GM12878 (cell line): ENCODE measurements around the gene MPRIP. TPM values are rescaled to one million over a fixed set of nuclear protein-coding genes. Genes with fewer than 3 reads are reported as not detected.

Experiments
- ATAC-seq: fragments of 200-7000 bp; cut with Tn5 transposase; 3 replicates; pipeline ENCODE4 v1.9.1; 2020; ENCODE audit warnings: mild to moderate bottlenecking, moderate library complexity
- BruUV-seq: library from RNA; stranded (reverse); fragments of 400-500 nt; replicated peaks from 2 replicates; lab custom pipeline; 2021; lab: Mats Ljungman, UMichigan
- CTCF ChIA-PET: fragments of 300-600 bp; sonication (Branson Sonifier 250); formaldehyde crosslinking; extraction: SDS; loops from one replicate; lab custom pipeline; 2021; ENCODE audit warnings: inconsistent platforms; lab: Yijun Ruan, JAX
- POLR2A ChIA-PET: fragments of 350-600 bp; formaldehyde crosslinking; extraction: SDS; loops from one replicate; lab custom pipeline; 2021; ENCODE audit warnings: inconsistent platforms; lab: Charles Lee
- RAD21 ChIA-PET: fragments of 300-600 bp; sonication (Branson Sonifier 250); formaldehyde crosslinking; loops from one replicate; lab custom pipeline; 2023; ENCODE audit warnings: antibody characterized with exemption; ENCODE audit not compliant: unreplicated experiment; lab: Charles Lee
- SMC1A ChIA-PET: fragments of 300-600 bp; sonication (Branson Sonifier 250); formaldehyde crosslinking; loops from one replicate; lab custom pipeline; 2023; ENCODE audit not compliant: unreplicated experiment, uncharacterized antibody; lab: Charles Lee
- DNase-seq: peaks from one replicate; pipeline ENCODE4 v3.0.0-alpha.2; 2011; ENCODE audit warnings: low read depth, low spot score
- FAIRE-seq: peaks from 3 replicates; lab custom pipeline; 2011; peaks lifted over from hg19 to GRCh38; lab: Jason Lieb, UNC
- H2AFZ ChIP-seq: 2 replicates; pipeline ENCODE4 v1.6.0; 2011; ENCODE audit warnings: low read depth, low read length, control low read depth; ENCODE audit not compliant: control insufficient read depth
- H3K27ac ChIP-seq: 2 replicates; pipeline ENCODE4 v1.5.1; 2011; ENCODE audit warnings: control low read depth; ENCODE audit not compliant: control insufficient read depth, insufficient read depth
- H3K27me3 ChIP-seq, 2 experiments: replicated peaks in 1 of 2; 2 replicates each; pipeline versions ENCODE4 v1.6.0 to v1.6.1; 2011; ENCODE audit warnings: low read length in 1 of 2; ENCODE audit not compliant: control insufficient read depth in 2 of 2, insufficient read depth in 2 of 2
- H3K36me3 ChIP-seq, 2 experiments: 2 replicates each; pipeline ENCODE4 v1.5.1; 2011; ENCODE audit warnings: low read length in 1 of 2; ENCODE audit not compliant: control insufficient read depth in 2 of 2, insufficient read depth in 2 of 2
- H3K4me1 ChIP-seq: 2 replicates; pipeline ENCODE4 v1.6.1; 2011; ENCODE audit warnings: mild to moderate bottlenecking, low read length, moderate library complexity, mixed read lengths; ENCODE audit not compliant: control insufficient read depth, insufficient read depth
- H3K4me2 ChIP-seq: 2 replicates; pipeline ENCODE4 v1.6.0; 2011; ENCODE audit warnings: control low read depth; ENCODE audit not compliant: control insufficient read depth, insufficient read depth
- H3K4me3 ChIP-seq: fragments of 200-600 bp; sonication (generic); 2 replicates; pipeline ENCODE4 v1.5.1; 2016
- H3K79me2 ChIP-seq: 2 replicates; pipeline ENCODE4 v1.6.0; 2011; ENCODE audit warnings: low read length; ENCODE audit not compliant: control insufficient read depth, insufficient read depth
- H3K9ac ChIP-seq: 2 replicates; pipeline ENCODE4 v1.8.0; 2011; ENCODE audit warnings: low read length, control low read depth, mixed read lengths; ENCODE audit not compliant: control insufficient read depth, insufficient read depth
- H3K9me3 ChIP-seq: replicated peaks from 3 replicates; pipeline ENCODE4 v1.5.1; 2011; ENCODE audit warnings: mild to moderate bottlenecking, low read length; ENCODE audit not compliant: control insufficient read depth, insufficient read depth
- H4K20me1 ChIP-seq: 2 replicates; pipeline ENCODE4 v1.6.0; 2011; ENCODE audit not compliant: control insufficient read depth, insufficient read depth
- BMI1 ChIP-seq: fragments of 450-650 bp; IDR thresholded peaks from 2 replicates; pipeline ENCODE4 v1.6.1; 2016; ENCODE audit warnings: mild to moderate bottlenecking, moderate library complexity, borderline replicate concordance
- ESRRA ChIP-seq: IDR thresholded peaks from 2 replicates; pipeline ENCODE4 v1.6.1; 2012; ENCODE audit warnings: mild to moderate bottlenecking, low read length, improper control_type of control experiment
- RUNX3 ChIP-seq: IDR thresholded peaks from 2 replicates; pipeline ENCODE4 v1.6.1; 2012; ENCODE audit warnings: low read length, inconsistent platforms
- WGBS: methylation state at CpG from one replicate; pipeline ENCODE4 v1.1.6; 2016; ENCODE audit warnings: low lambda C conversion rate; ENCODE audit not compliant: insufficient replicate concordance, insufficient coverage; ENCODE audit errors: missing lambda C conversion rate; 5-methylcytosine and 5-hydroxymethylcytosine counted together
- in situ Hi-C: fragments of 300-500 bp; cut with MboI; formaldehyde crosslinking; loops from 9 replicates; pipeline ENCODE4 v1.14.3; 2018; ENCODE audit warnings: mixed read lengths
- intact Hi-C: fragments of 100-400 bp; cut with micrococcal nuclease; formaldehyde crosslinking; loops from one replicate; pipeline ENCODE4 v1.14.2; 2022; ENCODE audit not compliant: unreplicated experiment
- polyA plus RNA-seq, 11 experiments: library from polyadenylated mRNA; depleted of rRNA in 4 of 11; unstranded in 6 of 11; stranded (reverse) in 5 of 11; fragments of >200 nt; fragmentation: Nextera tagmentation in 4 of 11; fragmentation: Illumina TruSeq in 1 of 11; extraction: Ambion mirVana in 4 of 11; extraction: Trizol in 1 of 11; gene quantifications; 1 replicate in 1 of 11; 2 replicates in 10 of 11; pipeline versions ENCODE4 v1.2.1 to v1.2.3, GENCODE V29; 2011 to 2016; ENCODE audit warnings: inconsistent platforms in 2 of 11, missing spikeins in 2 of 11, low read depth in 1 of 11
- total RNA-seq, 4 experiments: library from RNA; depleted of rRNA in 3 of 4; stranded (reverse); fragments of >200 nt in 3 of 4; fragmentation: Illumina TruSeq in 1 of 4; extraction: Trizol in 1 of 4; gene quantifications; 2 replicates each; pipeline versions ENCODE4 v1.2.1 to v1.2.3, GENCODE V29; 2013 to 2021
- TF ChIP-seq, protein P1 (sequence below): fragments of 150-350 bp; IDR thresholded peaks from 2 replicates; pipeline ENCODE4 v1.6.1; 2016; ENCODE audit warnings: low read depth, low read length
- TF ChIP-seq, protein P2 (sequence below): fragments of 450-650 bp; IDR thresholded peaks from 2 replicates; pipeline ENCODE4 v1.6.1; 2017; ENCODE audit warnings: borderline replicate concordance
- TF ChIP-seq, protein P3 (sequence below): fragments of 450-650 bp; formaldehyde crosslinking; IDR thresholded peaks from 2 replicates; pipeline ENCODE4 v1.4.0; 2020; ENCODE audit warnings: mild to moderate bottlenecking, moderate library complexity
- TF ChIP-seq, protein P4 (sequence below): IDR thresholded peaks from 2 replicates; pipeline ENCODE4 v1.6.1; 2012; ENCODE audit warnings: low read length, inconsistent platforms
- TF ChIP-seq, protein P5 (sequence below): fragments of 450-650 bp; IDR thresholded peaks from 2 replicates; pipeline ENCODE4 v1.6.1; 2016; ENCODE audit warnings: mild to moderate bottlenecking, moderate library complexity, borderline replicate concordance

MPRIP gene
- total and polyA plus RNA-seq, 10 of the 15 experiments (the other 5 are each of a cell fraction or from before 2014, with no cell fraction given), result 16.5 to 168 (median 71.7) TPM

DNA sequence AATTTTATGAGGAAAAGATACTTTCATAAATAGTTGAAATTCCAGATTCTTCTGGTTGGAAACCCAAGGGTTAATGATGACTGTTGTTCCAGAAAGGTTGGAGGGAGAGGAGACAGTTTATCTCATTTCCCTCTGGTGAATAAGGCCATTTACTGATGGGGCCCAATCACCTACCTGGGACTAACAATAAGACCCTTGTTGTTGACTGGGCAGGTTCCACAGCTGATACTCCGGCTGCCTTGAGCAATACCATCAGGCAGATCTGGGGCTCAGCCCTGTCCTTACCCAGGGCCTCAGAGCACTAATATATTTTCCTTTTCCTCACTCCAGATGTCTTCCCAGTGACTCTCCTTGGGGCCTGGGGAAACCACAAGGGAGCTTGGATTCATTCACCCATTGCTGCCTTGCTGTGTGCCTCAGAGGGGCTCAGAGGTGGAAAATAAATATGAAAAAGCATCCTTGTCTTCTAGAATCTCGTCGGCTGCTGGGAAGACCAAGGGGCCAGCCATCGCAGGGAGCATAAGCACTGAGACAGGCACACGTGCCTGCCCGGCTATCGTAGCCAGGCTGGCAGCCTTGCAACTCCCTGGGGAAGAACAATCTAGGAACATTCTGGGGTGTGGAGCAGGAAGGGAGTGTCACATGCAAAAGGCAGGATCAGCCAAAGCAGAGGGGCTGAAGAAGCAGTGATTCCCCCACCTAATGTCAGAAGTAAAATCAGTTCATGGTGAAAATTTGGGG lies 54.4 kb downstream of the MPRIP start:
- POLR2A ChIA-PET, result no interaction called here
- FAIRE-seq (no peak), ATAC-seq (no peak), DNase-seq (no peak)
- peaks cover 5 to 8% of the 10 kb centered on the region in 2 experiments; a peak in 3 of 4 replicates for H3K36me3 ChIP-seq
- BruUV-seq, result no TSS peak
- H3K79me2 ChIP-seq, result no peaks in the 10 kb centered on the region; the same call in 1 of the 2 replicates
- H3K27ac ChIP-seq, result no peak overlapping the region
- intact Hi-C loops (no loop called here), in situ Hi-C loops (no loop called here)
- RAD21 ChIA-PET, result no interaction called here
- CTCF ChIA-PET, result no interaction called here
- no peak overlapping the region for H3K4me3 ChIP-seq
- no peak overlapping the region for H3K9ac ChIP-seq
- no peaks in the 10 kb centered on the region for H4K20me1 ChIP-seq
- H3K4me1 ChIP-seq, result no peaks in the 10 kb centered on the region
- no peak overlapping the region for H2AFZ ChIP-seq
- 89% methylated on average over 7 of the region's 7 CpGs for WGBS
- SMC1A ChIA-PET, result no interaction called here
- H3K4me2 ChIP-seq, result no peak overlapping the region
- no peaks in the 10 kb centered on the region for H3K9me3 ChIP-seq
- no peaks in the 10 kb centered on the region for H3K27me3 ChIP-seq
- no peak for TF ChIP-seq ESRRA
- TF ChIP-seq, protein P1, sequence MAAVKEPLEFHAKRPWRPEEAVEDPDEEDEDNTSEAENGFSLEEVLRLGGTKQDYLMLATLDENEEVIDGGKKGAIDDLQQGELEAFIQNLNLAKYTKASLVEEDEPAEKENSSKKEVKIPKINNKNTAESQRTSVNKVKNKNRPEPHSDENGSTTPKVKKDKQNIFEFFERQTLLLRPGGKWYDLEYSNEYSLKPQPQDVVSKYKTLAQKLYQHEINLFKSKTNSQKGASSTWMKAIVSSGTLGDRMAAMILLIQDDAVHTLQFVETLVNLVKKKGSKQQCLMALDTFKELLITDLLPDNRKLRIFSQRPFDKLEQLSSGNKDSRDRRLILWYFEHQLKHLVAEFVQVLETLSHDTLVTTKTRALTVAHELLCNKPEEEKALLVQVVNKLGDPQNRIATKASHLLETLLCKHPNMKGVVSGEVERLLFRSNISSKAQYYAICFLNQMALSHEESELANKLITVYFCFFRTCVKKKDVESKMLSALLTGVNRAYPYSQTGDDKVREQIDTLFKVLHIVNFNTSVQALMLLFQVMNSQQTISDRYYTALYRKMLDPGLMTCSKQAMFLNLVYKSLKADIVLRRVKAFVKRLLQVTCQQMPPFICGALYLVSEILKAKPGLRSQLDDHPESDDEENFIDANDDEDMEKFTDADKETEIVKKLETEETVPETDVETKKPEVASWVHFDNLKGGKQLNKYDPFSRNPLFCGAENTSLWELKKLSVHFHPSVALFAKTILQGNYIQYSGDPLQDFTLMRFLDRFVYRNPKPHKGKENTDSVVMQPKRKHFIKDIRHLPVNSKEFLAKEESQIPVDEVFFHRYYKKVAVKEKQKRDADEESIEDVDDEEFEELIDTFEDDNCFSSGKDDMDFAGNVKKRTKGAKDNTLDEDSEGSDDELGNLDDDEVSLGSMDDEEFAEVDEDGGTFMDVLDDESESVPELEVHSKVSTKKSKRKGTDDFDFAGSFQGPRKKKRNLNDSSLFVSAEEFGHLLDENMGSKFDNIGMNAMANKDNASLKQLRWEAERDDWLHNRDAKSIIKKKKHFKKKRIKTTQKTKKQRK, result no peak
- TF ChIP-seq, protein P2, sequence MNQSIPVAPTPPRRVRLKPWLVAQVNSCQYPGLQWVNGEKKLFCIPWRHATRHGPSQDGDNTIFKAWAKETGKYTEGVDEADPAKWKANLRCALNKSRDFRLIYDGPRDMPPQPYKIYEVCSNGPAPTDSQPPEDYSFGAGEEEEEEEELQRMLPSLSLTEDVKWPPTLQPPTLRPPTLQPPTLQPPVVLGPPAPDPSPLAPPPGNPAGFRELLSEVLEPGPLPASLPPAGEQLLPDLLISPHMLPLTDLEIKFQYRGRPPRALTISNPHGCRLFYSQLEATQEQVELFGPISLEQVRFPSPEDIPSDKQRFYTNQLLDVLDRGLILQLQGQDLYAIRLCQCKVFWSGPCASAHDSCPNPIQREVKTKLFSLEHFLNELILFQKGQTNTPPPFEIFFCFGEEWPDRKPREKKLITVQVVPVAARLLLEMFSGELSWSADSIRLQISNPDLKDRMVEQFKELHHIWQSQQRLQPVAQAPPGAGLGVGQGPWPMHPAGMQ, result no peak
- no peak for TF ChIP-seq BMI1
- TF ChIP-seq, protein P3, sequence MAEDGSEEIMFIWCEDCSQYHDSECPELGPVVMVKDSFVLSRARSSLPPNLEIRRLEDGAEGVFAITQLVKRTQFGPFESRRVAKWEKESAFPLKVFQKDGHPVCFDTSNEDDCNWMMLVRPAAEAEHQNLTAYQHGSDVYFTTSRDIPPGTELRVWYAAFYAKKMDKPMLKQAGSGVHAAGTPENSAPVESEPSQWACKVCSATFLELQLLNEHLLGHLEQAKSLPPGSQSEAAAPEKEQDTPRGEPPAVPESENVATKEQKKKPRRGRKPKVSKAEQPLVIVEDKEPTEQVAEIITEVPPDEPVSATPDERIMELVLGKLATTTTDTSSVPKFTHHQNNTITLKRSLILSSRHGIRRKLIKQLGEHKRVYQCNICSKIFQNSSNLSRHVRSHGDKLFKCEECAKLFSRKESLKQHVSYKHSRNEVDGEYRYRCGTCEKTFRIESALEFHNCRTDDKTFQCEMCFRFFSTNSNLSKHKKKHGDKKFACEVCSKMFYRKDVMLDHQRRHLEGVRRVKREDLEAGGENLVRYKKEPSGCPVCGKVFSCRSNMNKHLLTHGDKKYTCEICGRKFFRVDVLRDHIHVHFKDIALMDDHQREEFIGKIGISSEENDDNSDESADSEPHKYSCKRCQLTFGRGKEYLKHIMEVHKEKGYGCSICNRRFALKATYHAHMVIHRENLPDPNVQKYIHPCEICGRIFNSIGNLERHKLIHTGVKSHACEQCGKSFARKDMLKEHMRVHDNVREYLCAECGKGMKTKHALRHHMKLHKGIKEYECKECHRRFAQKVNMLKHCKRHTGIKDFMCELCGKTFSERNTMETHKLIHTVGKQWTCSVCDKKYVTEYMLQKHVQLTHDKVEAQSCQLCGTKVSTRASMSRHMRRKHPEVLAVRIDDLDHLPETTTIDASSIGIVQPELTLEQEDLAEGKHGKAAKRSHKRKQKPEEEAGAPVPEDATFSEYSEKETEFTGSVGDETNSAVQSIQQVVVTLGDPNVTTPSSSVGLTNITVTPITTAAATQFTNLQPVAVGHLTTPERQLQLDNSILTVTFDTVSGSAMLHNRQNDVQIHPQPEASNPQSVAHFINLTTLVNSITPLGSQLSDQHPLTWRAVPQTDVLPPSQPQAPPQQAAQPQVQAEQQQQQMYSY, result no peak
- TF ChIP-seq, protein P4, sequence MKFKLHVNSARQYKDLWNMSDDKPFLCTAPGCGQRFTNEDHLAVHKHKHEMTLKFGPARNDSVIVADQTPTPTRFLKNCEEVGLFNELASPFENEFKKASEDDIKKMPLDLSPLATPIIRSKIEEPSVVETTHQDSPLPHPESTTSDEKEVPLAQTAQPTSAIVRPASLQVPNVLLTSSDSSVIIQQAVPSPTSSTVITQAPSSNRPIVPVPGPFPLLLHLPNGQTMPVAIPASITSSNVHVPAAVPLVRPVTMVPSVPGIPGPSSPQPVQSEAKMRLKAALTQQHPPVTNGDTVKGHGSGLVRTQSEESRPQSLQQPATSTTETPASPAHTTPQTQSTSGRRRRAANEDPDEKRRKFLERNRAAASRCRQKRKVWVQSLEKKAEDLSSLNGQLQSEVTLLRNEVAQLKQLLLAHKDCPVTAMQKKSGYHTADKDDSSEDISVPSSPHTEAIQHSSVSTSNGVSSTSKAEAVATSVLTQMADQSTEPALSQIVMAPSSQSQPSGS, result no peak
- TF ChIP-seq, protein P5, sequence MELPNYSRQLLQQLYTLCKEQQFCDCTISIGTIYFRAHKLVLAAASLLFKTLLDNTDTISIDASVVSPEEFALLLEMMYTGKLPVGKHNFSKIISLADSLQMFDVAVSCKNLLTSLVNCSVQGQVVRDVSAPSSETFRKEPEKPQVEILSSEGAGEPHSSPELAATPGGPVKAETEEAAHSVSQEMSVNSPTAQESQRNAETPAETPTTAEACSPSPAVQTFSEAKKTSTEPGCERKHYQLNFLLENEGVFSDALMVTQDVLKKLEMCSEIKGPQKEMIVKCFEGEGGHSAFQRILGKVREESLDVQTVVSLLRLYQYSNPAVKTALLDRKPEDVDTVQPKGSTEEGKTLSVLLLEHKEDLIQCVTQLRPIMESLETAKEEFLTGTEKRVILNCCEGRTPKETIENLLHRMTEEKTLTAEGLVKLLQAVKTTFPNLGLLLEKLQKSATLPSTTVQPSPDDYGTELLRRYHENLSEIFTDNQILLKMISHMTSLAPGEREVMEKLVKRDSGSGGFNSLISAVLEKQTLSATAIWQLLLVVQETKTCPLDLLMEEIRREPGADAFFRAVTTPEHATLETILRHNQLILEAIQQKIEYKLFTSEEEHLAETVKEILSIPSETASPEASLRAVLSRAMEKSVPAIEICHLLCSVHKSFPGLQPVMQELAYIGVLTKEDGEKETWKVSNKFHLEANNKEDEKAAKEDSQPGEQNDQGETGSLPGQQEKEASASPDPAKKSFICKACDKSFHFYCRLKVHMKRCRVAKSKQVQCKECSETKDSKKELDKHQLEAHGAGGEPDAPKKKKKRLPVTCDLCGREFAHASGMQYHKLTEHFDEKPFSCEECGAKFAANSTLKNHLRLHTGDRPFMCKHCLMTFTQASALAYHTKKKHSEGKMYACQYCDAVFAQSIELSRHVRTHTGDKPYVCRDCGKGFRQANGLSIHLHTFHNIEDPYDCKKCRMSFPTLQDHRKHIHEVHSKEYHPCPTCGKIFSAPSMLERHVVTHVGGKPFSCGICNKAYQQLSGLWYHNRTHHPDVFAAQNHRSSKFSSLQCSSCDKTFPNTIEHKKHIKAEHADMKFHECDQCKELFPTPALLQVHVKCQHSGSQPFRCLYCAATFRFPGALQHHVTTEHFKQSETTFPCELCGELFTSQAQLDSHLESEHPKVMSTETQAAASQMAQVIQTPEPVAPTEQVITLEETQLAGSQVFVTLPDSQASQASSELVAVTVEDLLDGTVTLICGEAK, result no peak
- no peak for TF ChIP-seq RUNX3
